Mesothelial cell of epicardium (in vitro differentiated cells): Measurements from ENCODE around the gene PRKAR1B. TPM values are rescaled to one million over a fixed set of nuclear protein-coding genes. Genes with fewer than 3 reads are reported as not detected.

Experiments
- DNase-seq, 2 experiments: peaks; one replicate each; pipeline ENCODE4 v3.0.0; 2021; ENCODE audit warnings: low spot score in 2 of 2; ENCODE audit not compliant: unreplicated experiment in 2 of 2
- H3K27ac Mint-ChIP-seq: 2 replicates; pipeline ENCODE4 v1.8.0; 2021; ENCODE audit warnings: mixed read lengths
- H3K27me3 Mint-ChIP-seq: 2 replicates; pipeline ENCODE4 v1.8.0; 2021; ENCODE audit warnings: low read depth, mixed read lengths
- H3K36me3 Mint-ChIP-seq: 2 replicates; pipeline ENCODE4 v1.8.0; 2021; ENCODE audit warnings: mixed read lengths
- H3K4me1 Mint-ChIP-seq: 2 replicates; pipeline ENCODE4 v1.8.0; 2021; ENCODE audit warnings: mixed read lengths
- H3K4me3 Mint-ChIP-seq: 2 replicates; pipeline ENCODE4 v1.8.0; 2021; ENCODE audit warnings: mild to moderate bottlenecking, moderate library complexity, mixed read lengths
- H3K9me3 Mint-ChIP-seq: 2 replicates; pipeline ENCODE4 v1.8.0; 2021; ENCODE audit warnings: mixed read lengths
- total RNA-seq: library from RNA; stranded (reverse); gene quantifications from 3 replicates; pipeline ENCODE4 v1.2.1, GENCODE V29; 2021
- TF ChIP-seq, protein P1 (sequence below): fragments of 200-600 bp; sonication (generic); IDR thresholded peaks from one replicate; pipeline ENCODE4 v1.5.0; 2021; ENCODE audit warnings: antibody characterized with exemption; ENCODE audit not compliant: unreplicated experiment

PRKAR1B gene
- total RNA-seq, 1 donor from 2014 or later, result 50.6 TPM

DNA sequence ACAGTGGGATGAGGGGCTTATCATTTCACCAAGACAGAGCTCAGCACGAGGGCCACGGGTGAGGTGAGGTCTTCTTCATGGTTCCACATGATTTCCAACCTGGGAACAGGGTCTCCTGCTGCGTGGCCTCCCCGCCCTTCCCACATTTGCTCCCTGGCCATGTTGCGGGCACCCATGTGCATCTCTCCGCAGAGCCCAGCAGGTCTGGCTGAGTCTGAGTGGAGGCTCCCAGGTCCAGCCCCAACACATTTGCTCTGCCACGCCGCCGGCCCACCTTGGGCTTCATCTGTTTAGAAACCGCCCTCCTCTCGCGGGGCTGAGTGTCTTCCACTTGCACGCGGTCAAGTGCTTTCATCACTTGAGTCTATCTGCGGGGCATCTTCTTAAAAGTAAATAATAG is 14.8 kb upstream of the PRKAR1B start:
- H3K9me3 Mint-ChIP-seq, result no peaks in the 10 kb centered on the region
- no peak overlapping the region for H3K4me3 Mint-ChIP-seq
- no peak overlapping the region for H3K27ac Mint-ChIP-seq
- H3K27me3 Mint-ChIP-seq, result no peaks in the 10 kb centered on the region
- peaks cover 4% of the 10 kb centered on the region for H3K4me1 Mint-ChIP-seq
- TF ChIP-seq, protein P1, sequence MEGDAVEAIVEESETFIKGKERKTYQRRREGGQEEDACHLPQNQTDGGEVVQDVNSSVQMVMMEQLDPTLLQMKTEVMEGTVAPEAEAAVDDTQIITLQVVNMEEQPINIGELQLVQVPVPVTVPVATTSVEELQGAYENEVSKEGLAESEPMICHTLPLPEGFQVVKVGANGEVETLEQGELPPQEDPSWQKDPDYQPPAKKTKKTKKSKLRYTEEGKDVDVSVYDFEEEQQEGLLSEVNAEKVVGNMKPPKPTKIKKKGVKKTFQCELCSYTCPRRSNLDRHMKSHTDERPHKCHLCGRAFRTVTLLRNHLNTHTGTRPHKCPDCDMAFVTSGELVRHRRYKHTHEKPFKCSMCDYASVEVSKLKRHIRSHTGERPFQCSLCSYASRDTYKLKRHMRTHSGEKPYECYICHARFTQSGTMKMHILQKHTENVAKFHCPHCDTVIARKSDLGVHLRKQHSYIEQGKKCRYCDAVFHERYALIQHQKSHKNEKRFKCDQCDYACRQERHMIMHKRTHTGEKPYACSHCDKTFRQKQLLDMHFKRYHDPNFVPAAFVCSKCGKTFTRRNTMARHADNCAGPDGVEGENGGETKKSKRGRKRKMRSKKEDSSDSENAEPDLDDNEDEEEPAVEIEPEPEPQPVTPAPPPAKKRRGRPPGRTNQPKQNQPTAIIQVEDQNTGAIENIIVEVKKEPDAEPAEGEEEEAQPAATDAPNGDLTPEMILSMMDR, result no peak
- peaks cover 26% of the 10 kb centered on the region for H3K36me3 Mint-ChIP-seq
- no peak for DNase-seq

DNA sequence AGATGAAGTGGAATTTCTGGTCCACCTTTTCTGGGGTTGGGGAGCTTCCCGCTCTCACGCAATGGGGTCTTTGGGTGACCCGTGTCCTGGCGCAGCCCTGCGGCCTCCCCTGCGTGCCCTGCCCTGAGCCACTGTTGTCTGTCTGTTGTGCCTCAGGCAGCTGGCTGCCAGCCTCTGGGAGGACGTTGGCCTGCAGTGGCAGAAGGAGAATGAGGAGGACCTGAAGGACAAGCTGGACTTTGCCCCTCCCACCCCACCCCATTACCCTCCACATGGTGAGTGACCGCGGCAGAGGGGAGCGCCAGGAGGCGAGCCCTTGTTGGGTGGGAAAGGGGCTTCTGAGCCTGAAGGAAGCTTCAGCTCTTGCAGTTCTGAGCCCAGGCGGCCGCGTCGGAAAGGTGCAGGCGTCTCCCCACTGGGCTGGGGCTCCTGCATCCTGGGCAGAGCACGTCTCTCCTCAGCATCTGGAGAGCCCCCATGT is 14.2 kb upstream of the PRKAR1B start:
- no peak overlapping the region for H3K4me3 Mint-ChIP-seq
- peaks cover 4% of the 10 kb centered on the region for H3K4me1 Mint-ChIP-seq
- H3K27me3 Mint-ChIP-seq, result no peaks in the 10 kb centered on the region
- peaks cover 26% of the 10 kb centered on the region for H3K36me3 Mint-ChIP-seq
- H3K27ac Mint-ChIP-seq, result no peak overlapping the region
- no peak for DNase-seq
- H3K9me3 Mint-ChIP-seq, result no peaks in the 10 kb centered on the region
- TF ChIP-seq, protein P1, result no peak

DNA sequence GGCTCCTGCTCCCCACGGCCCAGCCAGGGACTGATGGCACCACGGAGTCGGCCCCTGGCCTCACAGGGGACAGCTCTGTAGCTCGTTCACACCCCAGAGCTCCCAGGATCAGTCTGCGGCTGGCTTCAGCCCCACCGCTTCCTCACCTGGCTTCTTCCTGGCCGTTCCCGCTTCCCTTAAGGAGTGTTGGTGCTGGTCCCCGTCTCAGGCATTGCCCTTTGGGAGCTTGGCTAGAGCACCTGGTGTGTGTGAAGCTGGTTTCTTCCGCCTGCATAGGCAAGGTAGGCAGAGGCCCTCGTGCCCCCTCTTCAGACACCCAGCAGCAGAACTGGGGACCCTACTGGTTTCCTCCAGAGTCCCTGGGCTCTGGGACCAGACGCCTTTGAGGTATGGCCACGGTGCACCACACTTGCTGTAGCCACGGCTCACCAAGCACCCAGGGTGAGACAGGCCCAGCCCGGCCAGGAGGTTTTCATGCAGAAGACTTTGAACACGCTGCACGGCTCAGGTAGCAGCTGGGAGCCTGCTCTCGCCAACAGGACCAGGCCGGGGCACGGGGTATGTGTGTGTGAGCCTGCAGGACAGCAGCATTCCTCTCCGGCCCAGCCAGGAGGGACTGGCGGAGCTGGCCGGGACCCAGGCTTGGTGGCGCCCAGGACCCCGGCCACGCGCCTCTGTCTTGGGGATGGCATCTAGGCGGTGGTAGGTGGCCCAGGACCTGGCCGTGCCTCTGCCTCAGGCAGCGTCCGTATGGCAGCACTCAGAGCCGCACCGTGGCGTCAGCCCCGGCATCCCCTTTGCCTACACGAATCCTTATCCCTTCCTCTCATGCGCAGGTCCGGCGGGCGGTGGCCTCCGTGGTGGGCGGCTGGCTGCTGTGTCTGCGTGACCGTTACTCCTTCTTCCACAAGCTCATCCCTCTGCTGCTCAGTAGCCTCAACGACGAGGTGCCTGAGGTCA is 13.2 kb upstream of the PRKAR1B start:
- no peak for DNase-seq
- no peaks in the 10 kb centered on the region for H3K27me3 Mint-ChIP-seq
- peaks cover 21% of the 10 kb centered on the region for H3K36me3 Mint-ChIP-seq
- H3K4me3 Mint-ChIP-seq, result no peak overlapping the region
- H3K4me1 Mint-ChIP-seq, result peaks cover 4% of the 10 kb centered on the region
- no peak overlapping the region for H3K27ac Mint-ChIP-seq
- H3K9me3 Mint-ChIP-seq, result no peaks in the 10 kb centered on the region
- TF ChIP-seq, protein P1, result no peak

DNA sequence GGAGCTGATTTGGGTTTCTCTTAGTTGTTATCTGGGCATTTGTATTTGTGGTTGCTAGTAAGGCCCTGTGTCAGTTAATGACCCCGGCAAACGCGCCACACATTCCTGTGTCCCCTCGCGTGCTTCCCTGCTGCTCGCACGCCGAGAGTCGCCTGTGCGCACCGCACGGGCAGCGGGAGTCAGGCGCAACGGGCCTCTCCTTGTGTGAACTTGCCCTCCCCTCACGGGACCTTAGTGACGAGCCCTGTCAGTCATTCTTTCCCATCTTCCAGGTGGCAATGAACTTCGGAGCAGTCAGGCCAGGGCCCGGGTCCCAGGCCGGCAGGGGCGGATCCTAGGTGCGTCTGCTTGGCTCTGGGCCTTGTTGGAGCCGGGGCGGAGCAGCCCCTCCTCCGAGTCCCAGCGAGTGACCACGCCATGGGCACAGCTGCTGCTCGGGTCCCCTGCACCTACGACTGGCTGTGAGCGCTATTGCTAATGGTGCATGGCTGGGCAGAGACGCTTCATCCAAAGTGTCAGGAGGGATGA is 12.4 kb upstream of the PRKAR1B start:
- Mint-ChIP-seq H3K36me3 (peaks cover 15% of the 10 kb centered on the region), H3K27me3 (no peaks in the 10 kb centered on the region), H3K9me3 (no peaks in the 10 kb centered on the region), H3K27ac (no peak overlapping the region), H3K4me3 (no peak overlapping the region), H3K4me1 (peaks cover 4% of the 10 kb centered on the region)
- TF ChIP-seq, protein P1, result no peak
- no peak for DNase-seq

DNA sequence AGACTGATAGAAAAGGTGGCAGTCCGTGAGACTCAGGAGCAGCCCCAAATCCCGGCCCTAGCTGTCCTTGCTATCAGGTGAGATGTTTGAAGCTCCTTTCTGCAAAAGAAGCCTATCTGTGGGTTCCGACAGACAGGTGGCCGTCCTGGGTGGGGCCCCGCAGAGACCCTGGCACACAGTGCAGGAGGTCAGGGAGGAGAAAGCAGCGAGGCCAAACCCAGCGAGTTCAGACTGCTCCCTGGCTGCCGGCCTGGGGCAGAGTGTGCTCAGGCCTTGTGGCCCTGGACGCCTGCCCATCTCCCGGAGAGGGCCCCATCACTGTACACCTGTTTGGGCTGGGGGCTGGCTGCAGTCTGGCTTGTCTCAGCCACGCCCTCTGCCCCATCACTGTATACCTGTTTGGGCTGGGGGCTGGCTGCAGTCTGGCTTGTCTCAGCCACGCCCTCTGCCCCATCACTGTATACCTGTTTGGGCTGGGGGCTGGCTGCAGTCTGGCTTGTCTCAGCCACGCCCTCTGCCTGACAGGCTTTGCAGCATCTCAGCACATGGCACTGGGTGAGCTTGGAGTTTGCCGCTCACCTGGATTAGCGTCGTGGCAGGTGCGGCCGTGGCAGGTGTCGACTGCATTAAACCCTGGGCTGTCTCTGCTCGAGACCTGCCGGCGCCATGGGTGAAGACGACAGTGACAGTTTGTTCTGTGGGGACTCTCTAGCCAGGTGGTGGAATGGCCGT is 11.8 kb upstream of the PRKAR1B start:
- H3K27me3 Mint-ChIP-seq, result no peaks in the 10 kb centered on the region
- peaks cover 15% of the 10 kb centered on the region for H3K36me3 Mint-ChIP-seq
- no peak overlapping the region for H3K27ac Mint-ChIP-seq
- no peak overlapping the region for H3K4me3 Mint-ChIP-seq
- H3K4me1 Mint-ChIP-seq, result peaks cover 4% of the 10 kb centered on the region
- TF ChIP-seq, protein P1, result no peak
- no peak for DNase-seq
- no peaks in the 10 kb centered on the region for H3K9me3 Mint-ChIP-seq
